ENCODE measurements around the gene ZNF444.
"Not testable (repeated sequence)": the region's sequence is repeated elsewhere in the genome, so short reads cannot be mapped to it uniquely, and the experiment has no call there.

Gene ZNF444

DNA sequence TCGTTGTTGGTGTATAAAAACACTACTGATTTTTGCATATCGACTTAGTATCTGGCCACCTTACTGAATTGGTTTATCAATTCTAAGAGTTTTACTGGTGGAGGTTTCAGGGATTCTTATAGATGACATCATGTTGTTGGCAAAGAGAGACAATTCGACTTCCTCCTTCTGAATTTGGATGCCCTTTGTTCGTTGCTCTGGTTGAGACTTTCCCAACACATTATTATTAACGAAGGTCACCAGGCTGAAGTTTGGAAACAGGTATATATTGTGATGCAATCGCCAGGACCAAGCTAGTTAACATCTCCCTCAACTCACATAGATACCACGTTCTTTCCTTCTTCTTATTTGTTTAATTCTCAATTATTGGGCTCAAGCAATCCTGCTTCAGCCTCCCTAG, 58.6 kb downstream of the ZNF444 start:
- Histone ChIP-seq H3K9me3 (ENCODE audit: low read length) (no peaks in the 10 kb centered on the region), H2AFZ (ENCODE audit: low read depth, low read length) (no peak overlapping the region), H3K4me3 (ENCODE audit: low read length) (no peak overlapping the region), H3K36me3 (ENCODE audit: insufficient read depth, low read length) (no peaks in the 10 kb centered on the region), H3K4me1 (ENCODE audit: insufficient read depth, low read length) (no peaks in the 10 kb centered on the region), H3K27me3 (ENCODE audit: insufficient read depth, low read length) (no peaks in the 10 kb centered on the region)

DNA sequence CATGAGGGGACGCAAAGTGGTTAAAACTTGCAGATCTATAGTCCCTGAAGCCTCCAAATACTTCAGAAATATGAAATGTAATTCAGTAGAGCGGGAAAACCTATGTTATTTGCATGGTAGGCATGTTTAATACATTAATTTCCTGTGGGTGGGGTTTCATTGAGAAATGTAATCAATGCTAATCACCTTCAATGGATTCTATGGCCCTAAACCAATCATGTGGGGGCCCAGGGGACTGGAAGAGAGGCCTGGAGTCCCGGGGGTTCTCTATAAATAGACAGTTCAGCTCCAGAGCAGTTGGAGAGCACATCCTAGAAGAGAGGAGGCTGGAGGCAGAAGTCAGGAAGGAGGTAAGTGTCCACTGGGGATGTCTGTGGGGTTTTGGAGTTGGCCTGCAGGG, 60.9 kb downstream of the ZNF444 start, which contains the start of gene ZSCAN5C:
ZSCAN5C (plus strand) TSS at position 301 of the 400 bp plus-strand sequence. CDS start 3,641 bp downstream, outside the sequence.
- Histone ChIP-seq H3K27me3 (ENCODE audit: insufficient read depth, low read length) (no peaks in the 10 kb centered on the region), H3K4me3 (ENCODE audit: low read length) (no peak within 1 kb of the TSS), H3K36me3 (ENCODE audit: insufficient read depth, low read length) (no peaks in the 10 kb centered on the region), H2AFZ (ENCODE audit: low read depth, low read length) (no peak within 1 kb of the TSS), H3K4me1 (ENCODE audit: insufficient read depth, low read length) (no peaks in the 10 kb centered on the region), H3K9me3 (ENCODE audit: low read length) (no peaks in the 10 kb centered on the region)

DNA sequence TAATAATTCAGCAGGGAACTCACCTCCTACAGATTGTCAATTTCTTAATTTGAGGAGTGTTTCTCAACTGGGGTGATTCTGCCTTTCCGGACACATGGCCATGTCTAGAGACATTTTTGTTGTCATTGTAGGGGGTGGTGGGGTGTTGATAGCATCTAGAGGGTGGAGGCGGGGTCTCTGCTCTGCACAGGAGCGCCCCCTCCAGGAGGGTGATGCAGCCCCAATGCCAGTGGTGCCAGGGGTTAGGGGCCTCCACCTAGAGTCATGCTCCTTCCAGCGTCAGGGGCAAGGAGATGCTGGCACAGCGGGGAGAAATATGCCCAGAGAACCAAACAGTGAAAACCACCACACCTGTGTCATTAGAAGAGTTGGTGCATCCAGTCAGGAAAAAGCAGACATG, 66.5 kb downstream of the ZNF444 start:
- H3K4me1 ChIP-seq (ENCODE audit: insufficient read depth, low read length); H3K36me3 ChIP-seq (ENCODE audit: insufficient read depth, low read length); H3K4me3 ChIP-seq (ENCODE audit: low read length); H3K9me3 ChIP-seq (ENCODE audit: low read length); H3K27me3 ChIP-seq (ENCODE audit: insufficient read depth, low read length); H2AFZ ChIP-seq (ENCODE audit: low read depth, low read length): not testable (repeated sequence)

DNA sequence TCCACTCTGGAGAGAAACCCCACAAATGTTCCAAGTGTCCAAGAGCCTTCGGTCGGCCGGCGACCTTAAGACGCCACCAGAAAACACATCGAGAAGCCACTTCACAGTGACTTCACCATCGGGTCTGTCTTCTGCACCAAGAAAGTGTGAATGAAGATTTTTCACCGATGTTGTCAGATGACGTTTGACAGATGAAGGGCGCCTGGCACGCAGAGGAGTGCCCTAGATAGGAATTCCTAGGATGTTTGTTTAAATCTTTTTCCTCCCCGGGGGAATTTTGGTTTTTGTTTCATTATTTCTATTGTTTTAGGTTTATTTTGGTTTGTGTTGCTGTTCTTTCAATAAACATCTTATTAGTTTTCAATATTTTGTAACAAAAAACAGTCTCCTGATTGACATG, 68.0 kb downstream of the ZNF444 start:
- Histone ChIP-seq H3K9me3 (ENCODE audit: low read length) (no peaks in the 10 kb centered on the region), H2AFZ (ENCODE audit: low read depth, low read length) (no peak overlapping the region), H3K27me3 (ENCODE audit: insufficient read depth, low read length) (no peaks in the 10 kb centered on the region), H3K4me3 (ENCODE audit: low read length) (no peak overlapping the region), H3K4me1 (ENCODE audit: insufficient read depth, low read length) (no peaks in the 10 kb centered on the region), H3K36me3 (ENCODE audit: insufficient read depth, low read length) (no peaks in the 10 kb centered on the region)

DNA sequence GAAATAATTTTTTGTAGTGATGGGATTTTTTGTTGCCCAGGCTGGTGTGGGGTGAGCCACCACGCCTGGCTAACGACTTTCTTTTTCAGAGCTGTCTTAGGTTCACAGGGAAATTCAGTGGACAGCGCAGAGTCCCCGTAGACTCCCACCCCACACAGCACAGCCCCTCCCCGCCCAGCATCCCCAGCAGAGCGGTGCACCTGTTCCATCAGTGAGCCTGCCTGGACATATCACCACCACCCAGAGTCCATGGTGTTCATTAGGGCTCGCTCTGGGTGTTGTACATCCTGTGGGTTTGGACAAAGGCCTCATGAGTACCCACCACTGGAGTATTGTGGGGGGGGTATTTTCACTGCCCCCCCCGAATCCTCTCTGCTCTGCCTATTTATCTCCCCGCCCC, 68.9 kb downstream of the ZNF444 start:
- H3K9me3 ChIP-seq (ENCODE audit: low read length); H3K4me3 ChIP-seq (ENCODE audit: low read length); H3K27me3 ChIP-seq (ENCODE audit: insufficient read depth, low read length); H3K36me3 ChIP-seq (ENCODE audit: insufficient read depth, low read length); H3K4me1 ChIP-seq (ENCODE audit: insufficient read depth, low read length); H2AFZ ChIP-seq (ENCODE audit: low read depth, low read length): not testable (repeated sequence)

Data from neuron (in vitro differentiated cells).